IMR-90 (cell line): ENCODE measurements around the gene NRF1.

ENCODE experiments used
- BHLHE40 ChIP-seq: fragments of 150-350 bp; IDR thresholded peaks from 2 replicates; pipeline ENCODE4 v1.6.1; 2016; ENCODE audit warnings: mild to moderate bottlenecking, low read depth, low read length
- CEBPB ChIP-seq: IDR thresholded peaks from 2 replicates; pipeline ENCODE4 v1.6.1; 2012; ENCODE audit warnings: low read depth, low read length, improper control_type of control experiment
- FOS ChIP-seq: fragments of 150-350 bp; IDR thresholded peaks from 2 replicates; pipeline ENCODE4 v1.6.1; 2016; ENCODE audit warnings: low read depth, low read length
- MAFK ChIP-seq: IDR thresholded peaks from 2 replicates; pipeline ENCODE4 v1.6.1; 2012; ENCODE audit warnings: low read depth, low read length, improper control_type of control experiment
- POLR2A ChIP-seq: IDR thresholded peaks from 2 replicates; pipeline ENCODE4 v1.6.1; 2012; ENCODE audit warnings: mild to moderate bottlenecking, low read depth, low read length
- SMC3 ChIP-seq: fragments of 150-350 bp; IDR thresholded peaks from 2 replicates; pipeline ENCODE4 v1.6.1; 2016; ENCODE audit warnings: low read depth, mild to moderate bottlenecking, antibody characterized with exemption, low read length, moderate library complexity
- TF ChIP-seq, protein P1 (sequence below): conservative IDR thresholded peaks from 2 replicates; pipeline ENCODE4 v1.5.1; 2012; ENCODE audit warnings: mild to moderate bottlenecking, low read depth, low read length, improper control_type of control experiment

- TF ChIP-seq, protein P1, sequence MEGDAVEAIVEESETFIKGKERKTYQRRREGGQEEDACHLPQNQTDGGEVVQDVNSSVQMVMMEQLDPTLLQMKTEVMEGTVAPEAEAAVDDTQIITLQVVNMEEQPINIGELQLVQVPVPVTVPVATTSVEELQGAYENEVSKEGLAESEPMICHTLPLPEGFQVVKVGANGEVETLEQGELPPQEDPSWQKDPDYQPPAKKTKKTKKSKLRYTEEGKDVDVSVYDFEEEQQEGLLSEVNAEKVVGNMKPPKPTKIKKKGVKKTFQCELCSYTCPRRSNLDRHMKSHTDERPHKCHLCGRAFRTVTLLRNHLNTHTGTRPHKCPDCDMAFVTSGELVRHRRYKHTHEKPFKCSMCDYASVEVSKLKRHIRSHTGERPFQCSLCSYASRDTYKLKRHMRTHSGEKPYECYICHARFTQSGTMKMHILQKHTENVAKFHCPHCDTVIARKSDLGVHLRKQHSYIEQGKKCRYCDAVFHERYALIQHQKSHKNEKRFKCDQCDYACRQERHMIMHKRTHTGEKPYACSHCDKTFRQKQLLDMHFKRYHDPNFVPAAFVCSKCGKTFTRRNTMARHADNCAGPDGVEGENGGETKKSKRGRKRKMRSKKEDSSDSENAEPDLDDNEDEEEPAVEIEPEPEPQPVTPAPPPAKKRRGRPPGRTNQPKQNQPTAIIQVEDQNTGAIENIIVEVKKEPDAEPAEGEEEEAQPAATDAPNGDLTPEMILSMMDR: no peak
- no peak for TF ChIP-seq POLR2A
- no peak for TF ChIP-seq MAFK
- no peak for TF ChIP-seq BHLHE40
- TF ChIP-seq FOS: no peak
- no peak for TF ChIP-seq CEBPB
- no peak for TF ChIP-seq SMC3
Observed at GRCh38 chr7:129804111-129804889, 192.8 kb downstream of the NRF1 start.
